Measurements from ENCODE around the gene ZFAND3.

DNA sequence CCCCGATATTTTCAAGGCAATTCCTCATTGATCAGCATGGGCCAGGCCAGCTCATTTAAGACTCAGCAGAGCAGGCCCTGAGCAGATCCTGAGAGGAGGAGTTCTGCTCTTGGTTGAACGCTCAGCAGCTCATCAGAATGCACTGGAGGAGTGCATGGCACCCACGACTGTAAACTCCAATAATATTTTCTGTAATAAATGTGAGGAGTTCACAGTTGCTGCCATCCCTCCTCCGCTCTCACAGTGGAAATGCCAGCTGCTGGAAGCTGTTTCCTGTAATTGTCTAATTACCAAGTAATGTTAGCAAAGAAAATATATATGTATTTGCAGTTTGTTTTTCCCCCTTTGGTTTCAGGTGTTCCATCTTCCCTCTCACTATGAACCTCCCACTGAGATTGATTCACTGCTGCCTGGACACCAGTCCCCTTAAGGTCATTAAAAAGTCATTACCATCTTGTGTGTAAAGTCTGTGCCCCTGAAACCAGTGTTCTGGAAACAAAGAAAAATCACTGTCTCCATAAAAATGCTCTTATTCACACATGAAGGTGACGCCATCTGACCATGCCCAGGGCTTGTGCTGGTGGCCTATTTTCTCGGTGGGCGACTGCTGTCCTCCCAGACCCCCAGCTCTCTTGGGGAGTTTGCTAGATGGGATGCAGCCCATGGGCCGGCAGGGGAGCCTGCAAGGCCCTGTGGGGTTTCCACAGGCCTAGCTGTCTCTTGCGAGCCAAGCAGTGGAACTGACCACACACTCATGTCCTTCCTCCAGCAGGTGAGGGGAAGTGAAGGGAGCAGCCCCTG lies 374.2 kb downstream of the ZFAND3 start:
- no peak for TF ChIP-seq POLR2A (IDR thresholded peaks at IDR 0.05)
- no peak for TF ChIP-seq EP300 (IDR thresholded peaks at IDR 0.05)
- TF ChIP-seq, protein P1, sequence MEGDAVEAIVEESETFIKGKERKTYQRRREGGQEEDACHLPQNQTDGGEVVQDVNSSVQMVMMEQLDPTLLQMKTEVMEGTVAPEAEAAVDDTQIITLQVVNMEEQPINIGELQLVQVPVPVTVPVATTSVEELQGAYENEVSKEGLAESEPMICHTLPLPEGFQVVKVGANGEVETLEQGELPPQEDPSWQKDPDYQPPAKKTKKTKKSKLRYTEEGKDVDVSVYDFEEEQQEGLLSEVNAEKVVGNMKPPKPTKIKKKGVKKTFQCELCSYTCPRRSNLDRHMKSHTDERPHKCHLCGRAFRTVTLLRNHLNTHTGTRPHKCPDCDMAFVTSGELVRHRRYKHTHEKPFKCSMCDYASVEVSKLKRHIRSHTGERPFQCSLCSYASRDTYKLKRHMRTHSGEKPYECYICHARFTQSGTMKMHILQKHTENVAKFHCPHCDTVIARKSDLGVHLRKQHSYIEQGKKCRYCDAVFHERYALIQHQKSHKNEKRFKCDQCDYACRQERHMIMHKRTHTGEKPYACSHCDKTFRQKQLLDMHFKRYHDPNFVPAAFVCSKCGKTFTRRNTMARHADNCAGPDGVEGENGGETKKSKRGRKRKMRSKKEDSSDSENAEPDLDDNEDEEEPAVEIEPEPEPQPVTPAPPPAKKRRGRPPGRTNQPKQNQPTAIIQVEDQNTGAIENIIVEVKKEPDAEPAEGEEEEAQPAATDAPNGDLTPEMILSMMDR (IDR thresholded peaks at IDR 0.05) = no peak
- TF ChIP-seq POLR2AphosphoS5 (IDR thresholded peaks at IDR 0.05) = no peak

Measured in stomach (tissue), 4 donors.